Endothelial cell of umbilical vein (primary cell): Measurements from ENCODE around the gene KPNB1. TPM values are rescaled to one million over a fixed set of nuclear protein-coding genes. Genes with fewer than 3 reads are reported as not detected.
A peak's percentile ranks its signal among the peaks of the same experiment; 100 is the strongest.

Experiments used
- BruUV-seq: library from RNA; stranded (reverse); fragments of 400-500 nt; replicated peaks from 2 replicates; lab custom pipeline; 2021; lab: Mats Ljungman, UMichigan
- CTCF ChIA-PET: fragments of 300-600, 350-600 bp; sonication (Branson Sonifier 250); formaldehyde crosslinking; loops from one replicate; lab custom pipeline; 2021; ENCODE audit warnings: antibody characterized with exemption, inconsistent platforms; lab: Charles Lee
- POLR2A ChIA-PET: fragments of 300-600, 350-600 bp; sonication (Branson Sonifier 250); formaldehyde crosslinking; loops from one replicate; lab custom pipeline; 2021; ENCODE audit warnings: antibody characterized with exemption, inconsistent platforms; lab: Charles Lee
- DNase-seq: peaks from one replicate; pipeline ENCODE4 v3.0.0-alpha.2; 2011; ENCODE audit warnings: low read depth, low spot score
- FAIRE-seq: peaks from 2 replicates; lab custom pipeline; 2011; peaks lifted over from hg19 to GRCh38; lab: Jason Lieb, UNC
- H2AFZ ChIP-seq: 2 replicates; pipeline ENCODE4 v1.6.0; 2012; ENCODE audit warnings: low read depth, low read length, control low read depth, inconsistent platforms
- H3K27ac ChIP-seq: 2 replicates; pipeline ENCODE4 v1.5.1; 2011; ENCODE audit warnings: low read depth, mild to moderate bottlenecking, control low read depth, low read length, moderate library complexity; ENCODE audit not compliant: insufficient read depth
- H3K27me3 ChIP-seq, 2 experiments: 2 replicates each; pipeline versions ENCODE4 v1.6.0 to v1.6.1; 2011; ENCODE audit warnings: low read length in 2 of 2, mixed read lengths in 1 of 2; ENCODE audit not compliant: control insufficient read depth in 2 of 2, insufficient read depth in 2 of 2
- H3K36me3 ChIP-seq, 2 experiments: 2 replicates in 1 of 2; 3 replicates in 1 of 2; pipeline ENCODE4 v1.5.1; 2011; ENCODE audit warnings: low read length in 2 of 2, mild to moderate bottlenecking in 1 of 2, moderate library complexity in 1 of 2; ENCODE audit not compliant: control insufficient read depth in 2 of 2, insufficient read depth in 2 of 2; ENCODE audit errors: extremely low read depth in 1 of 2
- H3K4me1 ChIP-seq: 3 replicates; pipeline ENCODE4 v1.5.1; 2011; ENCODE audit warnings: mild to moderate bottlenecking, low read length; ENCODE audit not compliant: control insufficient read depth, insufficient read depth; ENCODE audit errors: extremely low read depth
- H3K4me2 ChIP-seq: 2 replicates; pipeline ENCODE4 v1.6.1; 2011; ENCODE audit warnings: low read length, control low read depth, mixed read lengths; ENCODE audit not compliant: insufficient read depth
- H3K4me3 ChIP-seq, 3 experiments: fragments of 200-600 bp in 1 of 3; sonication (generic), shearing (Covaris generic) in 1 of 3; replicated peaks in 1 of 3; 2 replicates each; pipeline ENCODE4 v1.5.1; 2011 to 2016; ENCODE audit warnings: control low read depth in 3 of 3, low read length in 3 of 3, mild to moderate bottlenecking in 2 of 3, inconsistent platforms in 1 of 3, low read depth in 1 of 3, moderate library complexity in 1 of 3; ENCODE audit not compliant: insufficient read depth in 1 of 3
- H3K79me2 ChIP-seq: 2 replicates; pipeline ENCODE4 v1.6.0; 2012; ENCODE audit warnings: low read length, inconsistent platforms; ENCODE audit not compliant: control insufficient read depth, insufficient read depth
- H3K9ac ChIP-seq: replicated peaks from 2 replicates; pipeline ENCODE3; 2011; ENCODE audit warnings: low read length, control low read depth; ENCODE audit not compliant: insufficient read depth; ENCODE audit errors: extremely low read depth
- H3K9me1 ChIP-seq: replicated peaks from 3 replicates; pipeline ENCODE4 v1.6.0; 2011; ENCODE audit warnings: mild to moderate bottlenecking, low read length; ENCODE audit not compliant: control insufficient read depth, insufficient read depth; ENCODE audit errors: extremely low read depth
- H3K9me3 ChIP-seq: replicated peaks from 2 replicates; pipeline ENCODE4 v1.5.1; 2012; ENCODE audit warnings: low read length, inconsistent platforms; ENCODE audit not compliant: control insufficient read depth, insufficient read depth
- H4K20me1 ChIP-seq: replicated peaks from 2 replicates; pipeline ENCODE3; 2011; ENCODE audit warnings: mild to moderate bottlenecking, low read length; ENCODE audit not compliant: control insufficient read depth, insufficient read depth; ENCODE audit errors: extremely low read depth
- CTCF ChIP-seq, 2 donors: IDR thresholded peaks; 1 replicate in 1 of 2; 2 replicates in 1 of 2; pipeline ENCODE4 v1.5.1; 2011; ENCODE audit warnings: low read length in 2 of 2, mild to moderate bottlenecking in 2 of 2, moderate library complexity in 2 of 2, control low read depth in 1 of 2, inconsistent platforms in 1 of 2, low read depth in 1 of 2; ENCODE audit not compliant: insufficient read depth in 1 of 2; ENCODE audit errors: extremely low read depth in 1 of 2
- EZH2 ChIP-seq: IDR thresholded peaks from 2 replicates; pipeline ENCODE4 v1.6.1; 2012; ENCODE audit warnings: borderline replicate concordance, low read depth, mild to moderate bottlenecking, moderate library complexity, low read length, inconsistent platforms; ENCODE audit not compliant: severe bottlenecking
- GATA2 ChIP-seq: IDR thresholded peaks from 2 replicates; pipeline ENCODE4 v1.7.0; 2011; ENCODE audit warnings: low read depth, mild to moderate bottlenecking, moderate library complexity, mixed read lengths, low read length; ENCODE audit not compliant: insufficient read length, insufficient read depth
- JUN ChIP-seq: IDR thresholded peaks from 2 replicates; pipeline ENCODE4 v1.6.1; 2011; ENCODE audit warnings: borderline replicate concordance, low read depth; ENCODE audit not compliant: insufficient read length, insufficient read depth
- MAX ChIP-seq: IDR thresholded peaks from 2 replicates; pipeline ENCODE4 v1.6.1; 2011; ENCODE audit not compliant: insufficient read depth, insufficient read length
- MYC ChIP-seq: IDR thresholded peaks from one replicate; pipeline ENCODE4 v1.6.1; 2011; ENCODE audit warnings: mild to moderate bottlenecking, low read depth, low read length
- POLR2A ChIP-seq: IDR thresholded peaks from 2 replicates; pipeline ENCODE4 v1.6.1; 2012; ENCODE audit warnings: low read depth, mild to moderate bottlenecking, control low read depth, low read length
- POLR2AphosphoS5 ChIP-seq: IDR thresholded peaks from 2 replicates; pipeline ENCODE4 v1.6.1; 2012; ENCODE audit warnings: low read depth, mild to moderate bottlenecking, control low read depth, low read length, moderate library complexity; ENCODE audit not compliant: insufficient read depth
- dilution Hi-C: fragments of 300-500 bp; cut with MboI; formaldehyde crosslinking; loops from one replicate; pipeline ENCODE4 v1.15.0; 2019; ENCODE audit warnings: low sequenced_read_pairs; ENCODE audit not compliant: extremely low pct_ligation_motif_present
- intact Hi-C: fragments of 100-400 bp; cut with micrococcal nuclease; formaldehyde crosslinking; loops from one replicate; pipeline ENCODE4 v1.10.0; 2022
- polyA plus RNA-seq, 4 experiments: library from polyadenylated mRNA; depleted of rRNA in 3 of 4; stranded (reverse) in 3 of 4; unstranded in 1 of 4; fragments of >200 nt; gene quantifications; 2 replicates each; pipeline versions ENCODE4 v1.2.1 to v1.2.3, GENCODE V29; 2011 to 2012; ENCODE audit warnings: missing spikeins in 1 of 4
- total RNA-seq: library from RNA; stranded (reverse); gene quantifications from 2 replicates; pipeline ENCODE4 v1.2.3, GENCODE V29; 2021

The KPNB1 gene
- total and polyA plus RNA-seq, 2 donors (not counting 3 experiments of a cell fraction or from before 2014, with no cell fraction given) = 119 to 495 TPM

- no TSS peak for BruUV-seq
- Histone ChIP-seq H3K9me3 (no peaks in the 10 kb centered on the region), H3K9ac (peak overlapping the region; percentile 81), H2AFZ (no peak overlapping the region), H3K4me3 (peak overlapping the region; percentile 90 to 97 (median 93)), H3K27ac (peak overlapping the region; percentile 42), H4K20me1 (peaks cover 13% of the 10 kb centered on the region), H3K79me2 (peaks cover 51% of the 10 kb centered on the region), H3K4me2 (peak overlapping the region; percentile 99), H3K27me3 (no peaks in the 10 kb centered on the region), H3K9me1 (no peaks in the 10 kb centered on the region), H3K36me3 (peaks cover 15 to 17% of the 10 kb centered on the region in 2 experiments), H3K4me1 (peaks cover 37% of the 10 kb centered on the region)
- intact Hi-C loops = loop anchor here (5.0 kb wide), 1 partner anchor 36 kb away; no protein-coding TSS in a partner anchor
- dilution Hi-C loops = no loop called here
- peak; percentile 81 for FAIRE-seq
- POLR2A ChIA-PET = interaction anchor here (0.5 to 1.2 kb wide), 3 partner anchors 8 to 40 kb away, joined by 6 to 9 read pairs (median 6); no protein-coding TSS in a partner anchor
- peak; percentile 95 for DNase-seq
- CTCF ChIA-PET = interaction anchor here (1.8 to 4.7 kb wide), 2 partner anchors 12 to 35 kb away, joined by 8 to 23 read pairs; no protein-coding TSS in a partner anchor
- no peak for TF ChIP-seq JUN
- TF ChIP-seq MAX = peak; percentile 33
- TF ChIP-seq MYC = peak; percentile 93
- TF ChIP-seq POLR2A = peak; percentile 57
- TF ChIP-seq GATA2 = no peak
- peak; percentile 52 for TF ChIP-seq POLR2AphosphoS5
- TF ChIP-seq CTCF (IDR thresholded peaks at IDR 0.05; ENCODE audit: extremely low read depth in 1 of 2, insufficient read depth in 1 of 2, low read depth in 1 of 2, low read length in 2 of 2) = no peak
- TF ChIP-seq EZH2 = no peak
Observed at GRCh38 chr17:47650525-47651522, 1.1 kb downstream of the KPNB1 start.
